ENCODE results near the gene EFCAB10. TPM values are rescaled to one million over a fixed set of nuclear protein-coding genes. Genes with fewer than 3 reads are reported as not detected.

EFCAB10 gene
- polyA plus RNA-seq, 2 of the 4 experiments (the other 2 are of a cell fraction) = 2.9 to 4.2 TPM

DNA sequence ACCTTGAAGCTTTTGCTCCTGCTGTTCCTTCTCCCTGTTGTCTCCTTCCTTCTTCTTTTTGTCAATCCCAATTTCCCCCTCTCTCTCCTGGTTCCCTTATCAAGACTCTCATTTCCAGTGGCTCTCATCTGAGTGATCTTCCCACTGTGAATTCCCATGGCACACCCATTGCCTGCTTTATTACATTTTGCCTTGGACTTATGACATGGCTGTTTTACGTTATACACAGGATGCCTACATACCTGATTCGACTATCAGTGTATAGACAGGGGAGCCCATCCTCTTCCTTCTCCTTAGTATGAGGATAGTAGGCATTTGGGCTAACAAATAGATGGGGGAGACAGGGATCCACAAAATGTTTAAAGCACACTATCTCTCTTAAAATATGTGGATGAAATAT lies 39.9 kb upstream of the EFCAB10 start:
- Histone ChIP-seq H3K4me2 (no peak overlapping the region), H3K27ac (no peak overlapping the region), H3K4me3 (no peak overlapping the region), H3K4me1 (no peaks in the 10 kb centered on the region), H3K9me3 (peaks cover 6% of the 10 kb centered on the region; the same call in 1 of the 3 replicates)
- ATAC-seq = no peak
- ChIA-PET POLR2A (no interaction called here), CTCF (interaction anchor here (1.5 to 1.6 kb wide), 2 partner anchors 89 to 421 kb away, joined by 4 read pairs; partner anchors contain the start of gene RINT1)
- 35% methylated on average over 2 of the region's 2 CpGs for WGBS (ENCODE audit: missing lambda C conversion rate)
- DNase-seq (ENCODE audit: low read depth in 1 of 2, low spot score in 1 of 2) = no peak
- no peak for FAIRE-seq
- TF ChIP-seq BHLHE40 (IDR thresholded peaks at IDR 0.05; ENCODE audit: low read depth, low read length) = no peak
- TF ChIP-seq SREBF2 (IDR thresholded peaks at IDR 0.05) = no peak
- no peak for TF ChIP-seq REST (IDR thresholded peaks at IDR 0.05)
- TF ChIP-seq NFE2L2 (conservative IDR thresholded peaks at IDR 0.05; ENCODE audit: low read length) = no peak
- no peak for TF ChIP-seq POLR2AphosphoS2 (conservative IDR thresholded peaks at IDR 0.05; ENCODE audit: low read length)
- TF ChIP-seq RCOR1 (IDR thresholded peaks at IDR 0.05; ENCODE audit: low read depth, low read length) = no peak
- TF ChIP-seq PBX3 (IDR thresholded peaks at IDR 0.05) = no peak
- no peak for TF ChIP-seq CHD2 (IDR thresholded peaks at IDR 0.05; ENCODE audit: low read length, partially characterized antibody)
- no peak for TF ChIP-seq MAFK (IDR thresholded peaks at IDR 0.05; ENCODE audit: partially characterized antibody)
- no peak for TF ChIP-seq ZC3H11A (IDR thresholded peaks at IDR 0.05)
- no peak for TF ChIP-seq POLR2A (IDR thresholded peaks at IDR 0.05; ENCODE audit: low read length)
- no peak for TF ChIP-seq CHD4 (IDR thresholded peaks at IDR 0.05; ENCODE audit: borderline replicate concordance)
- no peak for TF ChIP-seq ATOH8 (CRISPR knock-in tag; IDR thresholded peaks at IDR 0.05; ENCODE audit: low read depth)
- no peak for TF ChIP-seq RARB (CRISPR knock-in tag; IDR thresholded peaks at IDR 0.05)

DNA sequence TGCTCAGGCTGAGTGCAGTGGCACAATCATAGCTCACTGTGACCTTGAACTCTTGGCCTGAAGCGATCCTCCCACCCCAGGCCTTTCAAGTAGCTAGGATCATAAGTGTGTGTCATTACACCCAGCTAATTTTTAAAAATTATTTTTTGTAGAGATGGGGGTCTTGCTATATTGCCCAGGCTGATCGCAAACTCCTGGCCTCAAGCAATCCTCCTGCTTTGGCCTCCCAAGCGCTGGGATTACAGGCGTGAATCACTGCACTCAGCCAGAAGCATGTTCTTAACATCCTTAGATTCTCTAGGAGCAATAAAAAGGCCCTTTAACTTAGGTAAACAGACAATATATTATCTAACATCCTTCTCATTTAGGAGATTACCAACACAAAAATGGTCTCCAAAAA lies 38.3 kb upstream of the EFCAB10 start:
- no peak for TF ChIP-seq NPAS2 (CRISPR knock-in tag; IDR thresholded peaks at IDR 0.05; ENCODE audit: borderline replicate concordance)
- no peak for TF ChIP-seq SMC3 (IDR thresholded peaks at IDR 0.05)
- CTCF ChIA-PET = interaction anchor here (1.6 kb wide), 2 partner anchors 30 to 88 kb away, joined by 3 to 4 read pairs; partner anchors contain the start of gene RINT1

GRCh38 chr7:105618016-105618296 lies 36.7 kb upstream of the EFCAB10 start:
- no peak overlapping the region for H3K4me2 ChIP-seq
- FAIRE-seq = no peak
- WGBS (ENCODE audit: missing lambda C conversion rate) = 79% methylated on average over 5 of the region's 5 CpGs
- no peak for ATAC-seq
- no peak overlapping the region for H3K4me3 ChIP-seq
- ChIA-PET POLR2A (no interaction called here), CTCF (no interaction called here)
- TF ChIP-seq CHD4 (IDR thresholded peaks at IDR 0.05; ENCODE audit: borderline replicate concordance) (no peak), REST (IDR thresholded peaks at IDR 0.05) (no peak), USF2 (IDR thresholded peaks at IDR 0.05) (no peak)
- no peak for DNase-seq (ENCODE audit: low read depth in 1 of 2, low spot score in 1 of 2)
- H3K4me1 ChIP-seq = no peaks in the 10 kb centered on the region
- no peaks in the 10 kb centered on the region for H3K9me3 ChIP-seq
- H3K27ac ChIP-seq = no peak overlapping the region

More for the DNA sequence above, 38.3 kb upstream of the EFCAB10 start:
- FAIRE-seq (no peak), ATAC-seq (no peak), DNase-seq (ENCODE audit: low read depth in 1 of 2, low spot score in 1 of 2) (no peak)
- H3K4me1 ChIP-seq = no peaks in the 10 kb centered on the region
- H3K4me3 ChIP-seq = no peak overlapping the region
- no peak overlapping the region for H3K27ac ChIP-seq
- H3K4me2 ChIP-seq = no peak overlapping the region
- WGBS (ENCODE audit: missing lambda C conversion rate) = 95% methylated on average over 4 of the region's 4 CpGs
- POLR2A ChIA-PET = no interaction called here
- no peaks in the 10 kb centered on the region for H3K9me3 ChIP-seq

All from A549 (cell line).